Endodermal cell (in vitro differentiated cells): Measurements from ENCODE around the gene LRGUK. TPM values are rescaled to one million over a fixed set of nuclear protein-coding genes. Genes with fewer than 3 reads are reported as not detected.
A peak's percentile ranks its signal among the peaks of the same experiment; 100 is the strongest.

Source experiments
- DNase-seq: peaks from one replicate; pipeline ENCODE4 v3.0.0-alpha.2; 2017
- H3K27ac ChIP-seq: 2 replicates; pipeline ENCODE4 v1.5.1; 2013; ENCODE audit warnings: mild to moderate bottlenecking, low read depth, low read length, moderate library complexity
- H3K27me3 ChIP-seq: 2 replicates; pipeline ENCODE4 v1.6.1; 2013; ENCODE audit warnings: mild to moderate bottlenecking, low read length, moderate library complexity; ENCODE audit not compliant: insufficient read depth, control insufficient read depth, poor library complexity, severe bottlenecking
- H3K36me3 ChIP-seq: 2 replicates; pipeline ENCODE4 v1.7.0; 2013; ENCODE audit warnings: mild to moderate bottlenecking, low read length, moderate library complexity; ENCODE audit not compliant: control insufficient read depth, insufficient read depth
- H3K4me1 ChIP-seq: one replicate; pipeline ENCODE4 v1.7.0; 2013; ENCODE audit warnings: low read length; ENCODE audit not compliant: control insufficient read depth, insufficient read depth
- H3K4me3 ChIP-seq: 2 replicates; pipeline ENCODE4 v1.5.1; 2013; ENCODE audit warnings: mild to moderate bottlenecking, low read length, moderate library complexity
- H3K9ac ChIP-seq: 2 replicates; pipeline ENCODE4 v1.6.1; 2013; ENCODE audit warnings: mild to moderate bottlenecking, low read length, moderate library complexity; ENCODE audit not compliant: poor library complexity, severe bottlenecking; ENCODE audit errors: extremely low read depth
- H3K9me3 ChIP-seq: 2 replicates; pipeline ENCODE4 v1.6.1; 2013; ENCODE audit warnings: mild to moderate bottlenecking, low read length, moderate library complexity; ENCODE audit not compliant: control insufficient read depth
- H3K27ac Mint-ChIP-seq: 2 replicates; pipeline ENCODE4 v1.8.0; 2020; ENCODE audit warnings: mixed read lengths
- H3K27me3 Mint-ChIP-seq: 2 replicates; pipeline ENCODE4 v1.8.0; 2021; ENCODE audit warnings: mild to moderate bottlenecking, mixed read lengths; ENCODE audit not compliant: insufficient read depth
- H3K36me3 Mint-ChIP-seq: 2 replicates; pipeline ENCODE4 v1.8.0; 2020; ENCODE audit warnings: low read depth, mixed read lengths
- H3K4me1 Mint-ChIP-seq: 2 replicates; pipeline ENCODE4 v1.8.0; 2020; ENCODE audit warnings: mixed read lengths
- H3K4me3 Mint-ChIP-seq: 2 replicates; pipeline ENCODE4 v1.8.0; 2020; ENCODE audit warnings: mild to moderate bottlenecking, moderate library complexity, mixed read lengths
- H3K9me3 Mint-ChIP-seq: 2 replicates; pipeline ENCODE4 v1.8.0; 2020; ENCODE audit warnings: mild to moderate bottlenecking, mixed read lengths
- WGBS, 2 experiments: methylation state at CpG; one replicate each; pipeline versions ENCODE4 v1.1.5 to v1.1.7; 2013; ENCODE audit warnings: missing lambda C conversion rate in 2 of 2, mixed read lengths in 1 of 2; ENCODE audit not compliant: insufficient coverage in 1 of 2, insufficient read length in 1 of 2; 5-methylcytosine and 5-hydroxymethylcytosine counted together
- total RNA-seq, 2 donors: library from RNA; stranded (reverse); fragmentation: NEBNext Ultra II Directional in 1 of 2; extraction: Animal tissue kit (Norgen Biotek cat#: 25700) in 1 of 2; gene quantifications; 2 replicates in 1 of 2; 3 replicates in 1 of 2; pipeline ENCODE4 v1.2.1, GENCODE V29; 2021
- TF ChIP-seq, protein P1 (sequence below): fragments of 200-600 bp; sonication (generic); conservative IDR thresholded peaks from 2 replicates; pipeline ENCODE4 v1.5.0; 2021; ENCODE audit warnings: antibody characterized with exemption, mild to moderate bottlenecking

Gene LRGUK
- total RNA-seq, 2 donors from 2014 or later: 0.89 to 1.3 TPM

DNA sequence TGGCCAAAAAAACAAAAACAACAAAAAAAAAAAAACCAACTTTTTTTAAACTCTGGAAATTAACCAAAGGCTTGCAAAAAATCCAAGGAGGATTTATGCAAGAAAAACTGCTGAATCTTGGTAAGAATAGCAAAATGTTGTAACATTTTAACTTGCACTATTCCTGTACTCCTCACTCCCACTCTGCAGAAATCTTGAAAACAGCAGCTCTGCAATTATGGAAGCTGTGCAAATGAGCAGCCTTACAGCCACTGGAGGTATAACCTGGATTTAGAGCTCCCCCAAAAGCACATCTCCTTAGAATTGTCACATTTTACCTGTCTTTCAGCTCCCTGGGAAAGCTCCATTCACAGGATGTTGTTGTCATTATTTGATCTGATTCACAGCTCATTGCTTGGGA, 41.8 kb upstream of the LRGUK start:
- H3K9ac ChIP-seq: no peak overlapping the region
- H3K27ac ChIP-seq: no peak overlapping the region
- Mint-ChIP-seq H3K27ac (no peak overlapping the region), H3K9me3 (peaks cover 60% of the 10 kb centered on the region), H3K4me1 (no peaks in the 10 kb centered on the region), H3K36me3 (peaks cover 28% of the 10 kb centered on the region), H3K27me3 (no peaks in the 10 kb centered on the region), H3K4me3 (no peak overlapping the region)
- H3K9me3 ChIP-seq: peaks cover 42% of the 10 kb centered on the region
- H3K36me3 ChIP-seq: no peaks in the 10 kb centered on the region
- no peak for DNase-seq
- no peak overlapping the region for H3K4me3 ChIP-seq
- no peaks in the 10 kb centered on the region for H3K4me1 ChIP-seq
- H3K27me3 ChIP-seq: no peaks in the 10 kb centered on the region
- TF ChIP-seq, protein P1, sequence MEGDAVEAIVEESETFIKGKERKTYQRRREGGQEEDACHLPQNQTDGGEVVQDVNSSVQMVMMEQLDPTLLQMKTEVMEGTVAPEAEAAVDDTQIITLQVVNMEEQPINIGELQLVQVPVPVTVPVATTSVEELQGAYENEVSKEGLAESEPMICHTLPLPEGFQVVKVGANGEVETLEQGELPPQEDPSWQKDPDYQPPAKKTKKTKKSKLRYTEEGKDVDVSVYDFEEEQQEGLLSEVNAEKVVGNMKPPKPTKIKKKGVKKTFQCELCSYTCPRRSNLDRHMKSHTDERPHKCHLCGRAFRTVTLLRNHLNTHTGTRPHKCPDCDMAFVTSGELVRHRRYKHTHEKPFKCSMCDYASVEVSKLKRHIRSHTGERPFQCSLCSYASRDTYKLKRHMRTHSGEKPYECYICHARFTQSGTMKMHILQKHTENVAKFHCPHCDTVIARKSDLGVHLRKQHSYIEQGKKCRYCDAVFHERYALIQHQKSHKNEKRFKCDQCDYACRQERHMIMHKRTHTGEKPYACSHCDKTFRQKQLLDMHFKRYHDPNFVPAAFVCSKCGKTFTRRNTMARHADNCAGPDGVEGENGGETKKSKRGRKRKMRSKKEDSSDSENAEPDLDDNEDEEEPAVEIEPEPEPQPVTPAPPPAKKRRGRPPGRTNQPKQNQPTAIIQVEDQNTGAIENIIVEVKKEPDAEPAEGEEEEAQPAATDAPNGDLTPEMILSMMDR: no peak

DNA sequence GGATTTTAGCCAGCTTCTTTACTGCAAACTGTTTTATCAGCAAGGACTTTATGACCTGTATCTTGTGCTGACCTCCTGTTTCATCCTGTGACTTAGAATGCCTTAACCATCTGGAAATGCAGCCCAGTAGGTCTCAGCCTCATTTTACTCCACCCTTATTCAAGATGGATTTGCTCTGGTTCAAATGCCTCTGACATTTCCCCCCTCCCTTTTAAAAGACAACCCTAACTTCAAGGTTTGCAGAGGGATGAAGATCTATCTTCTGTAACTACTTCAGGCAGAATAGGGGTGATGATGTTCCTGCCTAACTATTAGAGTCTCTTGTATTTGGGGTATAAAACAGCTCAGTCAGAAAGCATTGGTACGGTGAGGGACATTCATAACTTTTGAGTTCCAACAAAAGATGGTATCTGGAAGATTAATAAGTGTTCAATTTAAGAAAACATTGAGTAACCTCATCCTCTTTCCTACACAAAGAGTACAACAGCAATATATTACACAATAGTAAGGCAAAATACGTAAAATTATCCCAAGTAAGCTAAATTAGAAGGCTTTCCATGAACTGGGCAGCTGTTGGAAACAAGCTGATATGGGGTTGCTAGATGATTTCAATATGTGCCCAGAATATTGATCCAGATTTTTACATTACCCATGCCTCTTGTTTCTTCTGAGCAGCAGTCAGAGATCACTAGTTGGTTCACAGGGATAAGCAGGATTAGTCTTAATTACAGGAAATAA, 40.0 kb upstream of the LRGUK start:
- Mint-ChIP-seq H3K27ac (no peak overlapping the region), H3K36me3 (peaks cover 21% of the 10 kb centered on the region), H3K9me3 (peaks cover 78% of the 10 kb centered on the region), H3K27me3 (no peaks in the 10 kb centered on the region), H3K4me1 (no peaks in the 10 kb centered on the region), H3K4me3 (no peak overlapping the region)
- no peaks in the 10 kb centered on the region for H3K36me3 ChIP-seq
- TF ChIP-seq, protein P1: no peak
- H3K9me3 ChIP-seq: peaks cover 59% of the 10 kb centered on the region
- 88% methylated on average over 1 to 2 of the region's 2 CpGs for WGBS, 2 experiments
- H3K27me3 ChIP-seq: no peaks in the 10 kb centered on the region
- no peak overlapping the region for H3K9ac ChIP-seq
- H3K4me3 ChIP-seq: no peak overlapping the region
- H3K4me1 ChIP-seq: no peaks in the 10 kb centered on the region
- DNase-seq: no peak
- H3K27ac ChIP-seq: no peak overlapping the region

DNA sequence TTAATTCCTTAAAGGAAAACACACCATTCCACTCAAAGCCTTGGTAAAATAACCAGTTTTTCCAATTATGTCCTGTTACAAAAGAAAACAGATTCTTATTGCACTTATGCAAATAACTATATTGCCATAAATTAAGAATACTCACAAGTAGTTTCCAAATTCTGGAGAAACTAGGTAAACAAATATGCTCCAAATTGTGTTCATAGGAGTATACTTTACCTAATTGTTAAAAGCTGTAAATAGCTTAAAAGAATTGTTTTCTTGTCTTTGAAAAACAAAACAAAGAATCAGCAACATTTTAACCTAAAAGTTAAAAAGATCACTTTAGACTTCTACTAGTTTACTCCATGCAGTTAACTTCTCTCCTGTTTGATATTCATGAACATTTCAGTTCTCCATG, 38.9 kb upstream of the LRGUK start:
- Mint-ChIP-seq H3K36me3 (peaks cover 21% of the 10 kb centered on the region), H3K4me3 (no peak overlapping the region), H3K9me3 (peaks cover 88% of the 10 kb centered on the region), H3K4me1 (no peaks in the 10 kb centered on the region), H3K27me3 (no peaks in the 10 kb centered on the region), H3K27ac (no peak overlapping the region)
- Histone ChIP-seq H3K36me3 (no peaks in the 10 kb centered on the region), H3K27me3 (no peaks in the 10 kb centered on the region), H3K4me1 (no peaks in the 10 kb centered on the region), H3K27ac (no peak overlapping the region), H3K4me3 (peak overlapping the region; percentile 6), H3K9me3 (peaks cover 70% of the 10 kb centered on the region), H3K9ac (no peak overlapping the region)
- TF ChIP-seq, protein P1: no peak
- DNase-seq: no peak
